ENCODE data around the gene AREL1. TPM values are rescaled to one million over a fixed set of nuclear protein-coding genes. Genes with fewer than 3 reads are reported as not detected.

AREL1 gene
- total and polyA plus RNA-seq, 10 of the 15 experiments (the other 5 are each of a cell fraction or from before 2014, with no cell fraction given) = 6.2 to 40.4 (median 23.7) TPM

GRCh38 chr14:74698465-74698864 lies 14.4 kb downstream of the AREL1 start:
- in situ Hi-C loops (cut with MboI) = no loop called here
- H3K79me2 ChIP-seq (ENCODE audit: control insufficient read depth, insufficient read depth, low read length) = peaks cover 4% of the 10 kb centered on the region
- SMC1A ChIA-PET (ENCODE audit: uncharacterized antibody, unreplicated experiment) = no interaction called here
- TF ChIP-seq BRCA1 (IDR thresholded peaks at IDR 0.05; ENCODE audit: low read depth, low read length) = no peak
- TF ChIP-seq FOXM1 (IDR thresholded peaks at IDR 0.05; ENCODE audit: low read depth, low read length) = no peak
- no peak for TF ChIP-seq HDAC6 (IDR thresholded peaks at IDR 0.05; ENCODE audit: unreplicated experiment)
- TF ChIP-seq NRF1 (conservative IDR thresholded peaks at IDR 0.05; ENCODE audit: low read depth, low read length) = no peak
- no peak for TF ChIP-seq IKZF2 (IDR thresholded peaks at IDR 0.05)
- no peak for TF ChIP-seq MTA3 (IDR thresholded peaks at IDR 0.05; ENCODE audit: borderline replicate concordance, low read length)
- TF ChIP-seq ZNF274 (IDR thresholded peaks at IDR 0.05; ENCODE audit: insufficient read depth, insufficient read length) = no peak
- no peak for TF ChIP-seq BCL3 (IDR thresholded peaks at IDR 0.05; ENCODE audit: borderline replicate concordance, insufficient read depth, low read depth, low read length, poor library complexity, severe bottlenecking)
- no peak for TF ChIP-seq SMARCA5 (IDR thresholded peaks at IDR 0.05)
- no peak for TF ChIP-seq ZNF24 (IDR thresholded peaks at IDR 0.05)
- TF ChIP-seq ATF3 (IDR thresholded peaks at IDR 0.05; ENCODE audit: borderline replicate concordance, extremely low read depth, low read depth, low read length) = no peak
- TF ChIP-seq MTA2 (IDR thresholded peaks at IDR 0.05; ENCODE audit: low read depth) = no peak
- no peak overlapping the region for H3K9ac ChIP-seq (ENCODE audit: control insufficient read depth, insufficient read depth, low read length)
- DNase-seq (ENCODE audit: low read depth, low spot score) (no peak), ATAC-seq (no peak), FAIRE-seq (no peak)
- RAD21 ChIA-PET (ENCODE audit: unreplicated experiment) = no interaction called here
- H3K9me3 ChIP-seq (replicated peaks; ENCODE audit: control insufficient read depth, insufficient read depth, low read length) = peaks cover 7% of the 10 kb centered on the region; the same call in 2 of the 3 replicates
- BruUV-seq (replicated peaks) = no TSS peak
- no peaks in the 10 kb centered on the region for H3K27me3 ChIP-seq (replicated peaks in 1 of 2; ENCODE audit: control insufficient read depth in 2 of 2, insufficient read depth in 2 of 2, low read length in 1 of 2)
- intact Hi-C loops (cut with micrococcal nuclease; ENCODE audit: unreplicated experiment) = no loop called here
- H2AFZ ChIP-seq (ENCODE audit: control insufficient read depth, low read depth, low read length) = no peak overlapping the region
- H3K4me1 ChIP-seq (ENCODE audit: control insufficient read depth, insufficient read depth, low read length) = no peaks in the 10 kb centered on the region
- 97% methylated on average over 4 of the region's 4 CpGs for WGBS (ENCODE audit: insufficient coverage, insufficient replicate concordance, low lambda C conversion rate, missing lambda C conversion rate)
- H3K4me2 ChIP-seq (ENCODE audit: control insufficient read depth, insufficient read depth) = no peak overlapping the region
- no peaks in the 10 kb centered on the region for H4K20me1 ChIP-seq (ENCODE audit: control insufficient read depth, insufficient read depth)
- no peak overlapping the region for H3K4me3 ChIP-seq
- H3K27ac ChIP-seq (ENCODE audit: control insufficient read depth, insufficient read depth) = no peak overlapping the region
- H3K36me3 ChIP-seq (ENCODE audit: control insufficient read depth in 2 of 2, insufficient read depth in 2 of 2, low read length in 1 of 2) = peaks cover 2 to 4% of the 10 kb centered on the region in 2 experiments; a peak in 3 of 4 replicates
- POLR2A ChIA-PET = no interaction called here
- CTCF ChIA-PET = no interaction called here

Measured in GM12878 (cell line).